B cell (primary cell): ENCODE measurements around the gene MRAP2. TPM values are rescaled to one million over a fixed set of nuclear protein-coding genes. Genes with fewer than 3 reads are reported as not detected.

ENCODE experiments used
- ATAC-seq: fragments of 200-7000 bp; cut with Tn5 transposase; one replicate; pipeline ENCODE4 v1.10.0; 2021; ENCODE audit warnings: low read depth, mild to moderate bottlenecking, moderate number of reproducible peaks, moderate library complexity
- CTCF ChIA-PET: fragments of 350-600 bp; sonication (Branson Sonifier 250); formaldehyde crosslinking; loops from one replicate; lab custom pipeline; 2021; ENCODE audit warnings: antibody characterized with exemption, inconsistent platforms; lab: Charles Lee
- POLR2A ChIA-PET: fragments of 350-600 bp; sonication (Branson Sonifier 250); formaldehyde crosslinking; loops from one replicate; lab custom pipeline; 2021; ENCODE audit warnings: antibody characterized with exemption; lab: Charles Lee
- DNase-seq: peaks from one replicate; pipeline ENCODE4 v3.0.0; 2013
- H2AFZ ChIP-seq: 2 replicates; pipeline ENCODE4 v1.6.1; 2012; ENCODE audit warnings: mild to moderate bottlenecking, low read depth, low read length; ENCODE audit not compliant: insufficient read depth, poor library complexity, severe bottlenecking
- H3K27ac ChIP-seq, 2 donors: 1 replicate in 1 of 2; 2 replicates in 1 of 2; pipeline ENCODE4 v1.5.1; 2012 to 2013; ENCODE audit warnings: low read length in 2 of 2, mild to moderate bottlenecking in 2 of 2, moderate library complexity in 1 of 2
- H3K27me3 ChIP-seq, 4 experiments: fragments of 200-600 bp in 1 of 4; sonication (generic) in 1 of 4; replicated peaks in 1 of 4; 1 replicate in 2 of 4; 2 replicates in 2 of 4; pipeline versions ENCODE4 v1.6.1 to v1.7.0; 2013 to 2016; ENCODE audit warnings: low read length in 3 of 4, mild to moderate bottlenecking in 2 of 4, mixed read lengths in 1 of 4, moderate library complexity in 1 of 4; ENCODE audit not compliant: insufficient read depth in 4 of 4, control insufficient read depth in 3 of 4; ENCODE audit errors: control extremely low read depth in 1 of 4
- H3K36me3 ChIP-seq, 2 experiments: replicated peaks in 1 of 2; 1 replicate in 1 of 2; 2 replicates in 1 of 2; pipeline versions ENCODE4 v1.6.1 to v1.7.1; 2013; ENCODE audit warnings: low read length in 1 of 2; ENCODE audit not compliant: insufficient read depth in 2 of 2, control insufficient read depth in 1 of 2; ENCODE audit errors: control extremely low read depth in 1 of 2, extremely low read depth in 1 of 2
- H3K4me1 ChIP-seq, 2 donors: fragments of 200-600 bp in 1 of 2; sonication (generic) in 1 of 2; 1 replicate in 1 of 2; 2 replicates in 1 of 2; pipeline versions ENCODE4 v1.5.1 to v1.6.1; 2013 to 2017; ENCODE audit warnings: low read length in 2 of 2; ENCODE audit not compliant: control insufficient read depth in 2 of 2, insufficient read depth in 2 of 2
- H3K4me2 ChIP-seq: replicated peaks from 2 replicates; pipeline ENCODE3; 2012; ENCODE audit warnings: mild to moderate bottlenecking, low read depth, low read length; ENCODE audit not compliant: poor library complexity, severe bottlenecking
- H3K4me3 ChIP-seq, 5 experiments: fragments of 200-600 bp in 1 of 5; sonication (generic) in 1 of 5; 1 replicate in 3 of 5; 2 replicates in 2 of 5; pipeline versions ENCODE4 v1.5.1 to v1.7.0; 2011 to 2016; ENCODE audit warnings: low read length in 4 of 5, mild to moderate bottlenecking in 4 of 5, low read depth in 2 of 5, control low read depth in 1 of 5, moderate library complexity in 1 of 5; ENCODE audit not compliant: insufficient read depth in 1 of 5; ENCODE audit errors: control extremely low read depth in 1 of 5, extremely low read depth in 1 of 5
- H3K79me2 ChIP-seq: fragments of 200-600 bp; sonication (generic); one replicate; pipeline ENCODE4 v1.6.0; 2016; ENCODE audit warnings: low read length; ENCODE audit not compliant: control insufficient read depth, insufficient read depth
- H3K9ac ChIP-seq: fragments of 200-600 bp; sonication (generic); 2 replicates; pipeline ENCODE4 v1.6.1; 2017; ENCODE audit warnings: mild to moderate bottlenecking, low read length, moderate library complexity
- H3K9me3 ChIP-seq, 3 donors: one replicate each; pipeline versions ENCODE4 v1.6.1 to v1.7.1; 2013; ENCODE audit warnings: low read length in 2 of 3; ENCODE audit not compliant: control insufficient read depth in 2 of 3, insufficient read depth in 1 of 3; ENCODE audit errors: control extremely low read depth in 1 of 3
- H4K20me1 ChIP-seq: 2 replicates; pipeline ENCODE4 v1.6.0; 2012; ENCODE audit warnings: mild to moderate bottlenecking, low read length; ENCODE audit not compliant: insufficient read depth, control insufficient read depth, poor library complexity, severe bottlenecking
- H3K27ac Mint-ChIP-seq: one replicate; pipeline ENCODE4 v1.8.0; 2021; ENCODE audit warnings: mixed read lengths
- H3K27me3 Mint-ChIP-seq: one replicate; pipeline ENCODE4 v1.8.0; 2021; ENCODE audit warnings: mixed read lengths
- H3K4me1 Mint-ChIP-seq: one replicate; pipeline ENCODE4 v1.8.0; 2021; ENCODE audit warnings: mixed read lengths
- H3K4me3 Mint-ChIP-seq: one replicate; pipeline ENCODE4 v1.8.0; 2021; ENCODE audit warnings: mixed read lengths
- H3K9me3 Mint-ChIP-seq: one replicate; pipeline ENCODE4 v1.8.0; 2022; ENCODE audit warnings: mixed read lengths; ENCODE audit not compliant: insufficient read depth
- EZH2 ChIP-seq: IDR thresholded peaks from 2 replicates; pipeline ENCODE4 v1.6.1; 2012; ENCODE audit warnings: borderline replicate concordance, low read depth, mild to moderate bottlenecking, moderate library complexity, low read length; ENCODE audit not compliant: insufficient read depth, poor library complexity, severe bottlenecking
- WGBS: methylation state at CpG from one replicate; pipeline ENCODE4 v1.1.5; 2013; ENCODE audit warnings: missing lambda C conversion rate; ENCODE audit not compliant: insufficient coverage; 5-methylcytosine and 5-hydroxymethylcytosine counted together
- intact Hi-C: fragments of 100-400 bp; cut with micrococcal nuclease; formaldehyde crosslinking; loops from one replicate; pipeline ENCODE4 v1.10.0; 2022
- polyA plus RNA-seq: library from polyadenylated mRNA; depleted of rRNA; stranded (reverse); fragments of >200 nt; gene quantifications from 2 replicates; pipeline ENCODE4 v1.2.3, GENCODE V29; 2012
- total RNA-seq, 2 donors: library from RNA; stranded (reverse); fragments of 120-200 nt in 1 of 2; gene quantifications; 1 replicate in 1 of 2; 2 replicates in 1 of 2; pipeline versions ENCODE4 v1.2.3 to v1.2.4, GENCODE V29; 2013 to 2022
- TF ChIP-seq, protein P1 (sequence below): fragments of 200-600 bp; IDR thresholded peaks from one replicate; pipeline ENCODE4 v1.8.0; 2022; ENCODE audit warnings: antibody characterized with exemption, mild to moderate bottlenecking

Gene MRAP2
- total and polyA plus RNA-seq, 2 donors (not counting 1 experiment from before 2014, with no cell fraction given), result not detected

DNA sequence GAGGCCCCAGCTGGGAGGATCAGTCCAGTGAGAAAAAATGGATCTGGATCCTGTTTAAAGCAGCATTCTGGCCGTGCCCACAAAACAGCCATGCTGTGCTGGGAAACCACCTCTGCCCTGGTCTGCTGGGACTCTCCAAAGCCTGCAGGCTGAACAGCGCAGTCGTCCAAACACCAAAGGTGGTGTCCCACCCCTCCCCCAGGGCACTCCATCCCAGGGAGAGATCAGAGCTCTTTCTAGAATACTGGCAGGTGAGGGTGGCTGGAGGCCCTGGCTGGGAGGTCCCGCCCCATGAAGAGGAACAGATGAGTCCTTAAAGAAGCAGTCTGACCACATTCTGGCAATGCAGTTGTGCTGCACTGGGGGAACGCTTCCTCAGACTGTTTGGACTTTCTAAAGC, 84.6 kb downstream of the MRAP2 start:
- ATAC-seq (no peak), DNase-seq (no peak)
- TF ChIP-seq, protein P1, sequence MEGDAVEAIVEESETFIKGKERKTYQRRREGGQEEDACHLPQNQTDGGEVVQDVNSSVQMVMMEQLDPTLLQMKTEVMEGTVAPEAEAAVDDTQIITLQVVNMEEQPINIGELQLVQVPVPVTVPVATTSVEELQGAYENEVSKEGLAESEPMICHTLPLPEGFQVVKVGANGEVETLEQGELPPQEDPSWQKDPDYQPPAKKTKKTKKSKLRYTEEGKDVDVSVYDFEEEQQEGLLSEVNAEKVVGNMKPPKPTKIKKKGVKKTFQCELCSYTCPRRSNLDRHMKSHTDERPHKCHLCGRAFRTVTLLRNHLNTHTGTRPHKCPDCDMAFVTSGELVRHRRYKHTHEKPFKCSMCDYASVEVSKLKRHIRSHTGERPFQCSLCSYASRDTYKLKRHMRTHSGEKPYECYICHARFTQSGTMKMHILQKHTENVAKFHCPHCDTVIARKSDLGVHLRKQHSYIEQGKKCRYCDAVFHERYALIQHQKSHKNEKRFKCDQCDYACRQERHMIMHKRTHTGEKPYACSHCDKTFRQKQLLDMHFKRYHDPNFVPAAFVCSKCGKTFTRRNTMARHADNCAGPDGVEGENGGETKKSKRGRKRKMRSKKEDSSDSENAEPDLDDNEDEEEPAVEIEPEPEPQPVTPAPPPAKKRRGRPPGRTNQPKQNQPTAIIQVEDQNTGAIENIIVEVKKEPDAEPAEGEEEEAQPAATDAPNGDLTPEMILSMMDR, result no peak
- no peak for TF ChIP-seq EZH2
- Histone ChIP-seq H3K27me3 (no peaks in the 10 kb centered on the region), H3K27ac (no peak overlapping the region), H3K36me3 (no peaks in the 10 kb centered on the region), H3K4me1 (no peaks in the 10 kb centered on the region), H3K4me3 (no peak overlapping the region), H3K4me2 (no peak overlapping the region), H3K9me3 (peaks cover 0 to 13% (median 0%) of the 10 kb centered on the region in 3 donors), H2AFZ (no peak overlapping the region), H3K79me2 (no peaks in the 10 kb centered on the region), H4K20me1 (no peaks in the 10 kb centered on the region), H3K9ac (no peak overlapping the region)
- ChIA-PET POLR2A (interaction anchor here (0.6 kb wide), 1 partner anchor 1226 kb away, joined by 9 read pairs; no protein-coding TSS in a partner anchor), CTCF (no interaction called here)
- H3K4me1 Mint-ChIP-seq, result no peaks in the 10 kb centered on the region
- 75% methylated on average over 3 of the region's 5 CpGs for WGBS
- peaks cover 2% of the 10 kb centered on the region for H3K9me3 Mint-ChIP-seq
- H3K27ac Mint-ChIP-seq, result no peak overlapping the region
- no peak overlapping the region for H3K4me3 Mint-ChIP-seq
- intact Hi-C loops, result no loop called here
- peaks cover 19% of the 10 kb centered on the region for H3K27me3 Mint-ChIP-seq

DNA sequence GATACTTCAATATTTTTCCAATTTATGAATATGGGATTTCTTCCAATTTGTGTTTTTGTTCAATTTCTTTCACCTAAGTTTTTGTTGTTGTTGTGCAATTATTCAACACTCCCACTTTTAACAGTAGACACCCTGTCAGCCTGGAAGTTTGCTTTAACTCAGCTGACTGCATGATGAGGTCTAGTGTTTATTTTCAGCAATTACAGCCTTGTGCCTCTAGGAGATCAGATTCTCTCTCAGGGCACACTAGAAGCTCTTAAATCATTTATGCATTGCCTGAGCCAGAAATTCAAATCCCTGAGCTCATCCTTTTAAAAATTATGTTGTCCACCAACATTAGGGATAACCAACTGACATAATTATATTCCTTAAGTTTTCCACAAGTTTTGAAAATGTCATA, 85.7 kb downstream of the MRAP2 start:
- POLR2A ChIA-PET, result no interaction called here
- H3K27ac ChIP-seq, result no peak overlapping the region
- H3K27ac Mint-ChIP-seq, result no peak overlapping the region
- H3K27me3 Mint-ChIP-seq, result peaks cover 15% of the 10 kb centered on the region
- peaks cover 0 to 13% (median 0%) of the 10 kb centered on the region in 3 donors for H3K9me3 ChIP-seq
- no peaks in the 10 kb centered on the region for H3K36me3 ChIP-seq
- H3K4me2 ChIP-seq, result no peak overlapping the region
- no peaks in the 10 kb centered on the region for H3K79me2 ChIP-seq
- no peak for ATAC-seq
- no peak for DNase-seq
- H4K20me1 ChIP-seq, result no peaks in the 10 kb centered on the region
- intact Hi-C loops, result no loop called here
- TF ChIP-seq, protein P1, result no peak
- TF ChIP-seq EZH2, result no peak
- H3K9me3 Mint-ChIP-seq, result peaks cover 2% of the 10 kb centered on the region
- H3K4me3 Mint-ChIP-seq, result no peak overlapping the region
- H3K4me3 ChIP-seq, result no peak overlapping the region
- no peaks in the 10 kb centered on the region for H3K4me1 ChIP-seq
- H3K4me1 Mint-ChIP-seq, result no peaks in the 10 kb centered on the region
- no peak overlapping the region for H3K9ac ChIP-seq
- H3K27me3 ChIP-seq, result no peaks in the 10 kb centered on the region
- no peak overlapping the region for H2AFZ ChIP-seq
- CTCF ChIA-PET, result no interaction called here
